Lower leg skin (tissue), 3 donors: ENCODE measurements around the gene NCOA3.

ENCODE experiments used
- CTCF ChIP-seq, 3 donors: fragments of 450-650 bp; IDR thresholded peaks; one replicate each; pipeline ENCODE4 v1.5.1; 2016; ENCODE audit warnings: antibody characterized with exemption in 3 of 3, mild to moderate bottlenecking in 3 of 3, moderate library complexity in 2 of 3
- POLR2A ChIP-seq, 2 donors: fragments of 450-650 bp; IDR thresholded peaks; one replicate each; pipeline ENCODE4 v1.6.1; 2016 to 2017; ENCODE audit warnings: antibody characterized with exemption in 2 of 2, mild to moderate bottlenecking in 1 of 2, moderate library complexity in 1 of 2

GRCh38 chr20:47598911-47599744 is 97.4 kb downstream of the NCOA3 start:
- TF ChIP-seq CTCF (IDR thresholded peaks at IDR 0.05) (no peak), POLR2A (IDR thresholded peaks at IDR 0.05) (no peak)
